Activated gamma-delta T cell treated with Interleukin-2 at 50 U/mL for 16 hours (primary cell): ENCODE measurements around the gene STX5.
"Not testable (repeated sequence)": the region's sequence is repeated elsewhere in the genome, so short reads cannot be mapped to it uniquely, and the experiment has no call there.

Source experiments
- DNase-seq: peaks from one replicate; pipeline ENCODE4 v3.0.0-alpha.2; 2020

STX5 gene

GRCh38 chr11:62854013-62854824 lies 22.4 kb upstream of the STX5 start:
- no peak for DNase-seq

- no peak for DNase-seq
Measured at GRCh38 chr11:62853279-62853965, 21.6 kb upstream of the STX5 start.

- DNase-seq = no peak
Measured at GRCh38 chr11:62852523-62853188, 20.8 kb upstream of the STX5 start.

GRCh38 chr11:62851807-62852522 lies 20.1 kb upstream of the STX5 start:
- no peak for DNase-seq

GRCh38 chr11:62850911-62851806 lies 19.3 kb upstream of the STX5 start:
- DNase-seq = no peak

GRCh38 chr11:62847767-62848314 lies 16.0 kb upstream of the STX5 start:
- no peak for DNase-seq

GRCh38 chr11:62846177-62846576 lies 14.3 kb upstream of the STX5 start:
- no peak for DNase-seq

GRCh38 chr11:62844154-62844553 lies 12.3 kb upstream of the STX5 start:
- no peak for DNase-seq

- DNase-seq = no peak
Measured at GRCh38 chr11:62843466-62843865, 11.6 kb upstream of the STX5 start.

GRCh38 chr11:62842891-62843290 lies 11.0 kb upstream of the STX5 start:
- DNase-seq = not testable (repeated sequence)

- DNase-seq = peak; percentile 29
Measured at GRCh38 chr11:62842171-62842741, 10.4 kb upstream of the STX5 start.

GRCh38 chr11:62841361-62842170 lies 9.7 kb upstream of the STX5 start:
- DNase-seq = peak; percentile 81

GRCh38 chr11:62840721-62841360 lies 9.0 kb upstream of the STX5 start:
- DNase-seq = peak; percentile 70

- DNase-seq = peak; percentile 87
Measured at GRCh38 chr11:62839050-62839945, 7.4 kb upstream of the STX5 start, which contains the start of gene WDR74. TSS of gene WDR74 (minus strand) at chr11:62839590. CDS start at chr11:62839570, 20 bp downstream.

- no peak for DNase-seq
Measured at GRCh38 chr11:62835336-62835735, 3.5 kb upstream of the STX5 start.

GRCh38 chr11:62832336-62833234 lies 734 bp upstream of the STX5 start, which contains the start of gene TEX54:
TSS of gene TEX54 (minus strand) at chr11:62832841.
- DNase-seq = no peak

- no peak for DNase-seq
Measured at GRCh38 chr11:62830904-62831519, 839 bp downstream of the STX5 start.
